ENCODE results near the gene LDLRAD4.

The LDLRAD4 gene

DNA sequence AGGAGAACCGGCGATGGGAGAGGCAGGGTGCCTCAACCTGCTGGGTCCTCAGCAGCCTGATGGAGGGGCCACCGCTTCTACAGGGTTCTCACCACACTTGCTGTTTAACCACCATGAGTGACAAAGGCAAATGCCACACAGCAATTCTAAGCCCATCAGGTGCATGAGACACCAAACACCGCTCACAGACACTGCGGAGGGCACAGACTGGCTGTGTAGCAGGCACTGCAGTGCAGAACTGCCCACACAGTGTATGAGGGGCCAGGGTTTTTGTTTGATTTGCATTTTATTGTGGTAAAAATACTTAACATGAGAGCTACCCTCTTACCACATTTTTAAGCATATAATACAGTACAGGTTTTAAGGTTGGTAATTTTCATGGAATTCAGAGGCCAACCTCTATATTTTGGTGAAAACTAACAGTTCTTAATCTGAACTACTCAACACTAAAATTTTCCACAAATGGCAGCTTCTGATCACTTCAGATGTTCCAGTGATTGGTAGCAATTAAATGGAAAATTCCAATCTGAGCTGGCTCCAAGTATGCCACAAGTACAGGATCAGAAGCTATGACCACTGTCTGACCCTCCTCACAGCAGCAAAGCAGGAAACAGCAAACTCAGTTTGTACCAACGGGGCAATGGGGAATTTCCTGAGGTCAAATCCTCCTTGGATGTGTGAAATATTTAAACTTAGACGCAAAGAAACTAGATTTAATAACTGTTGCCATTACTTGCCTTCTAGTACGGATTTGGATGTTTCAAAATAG is 440.1 kb downstream of the LDLRAD4 start (continued):
- no peak for TF ChIP-seq ZFP30 (CRISPR knock-in tag; IDR thresholded peaks at IDR 0.05)
- TF ChIP-seq GLIS3 (CRISPR knock-in tag; IDR thresholded peaks at IDR 0.05), result no peak
- TF ChIP-seq ZNF565 (CRISPR knock-in tag; conservative IDR thresholded peaks at IDR 0.05; ENCODE audit: low read depth), result no peak
- TF ChIP-seq ZC3H10 (CRISPR knock-in tag; IDR thresholded peaks at IDR 0.05), result no peak
- TF ChIP-seq OSR1 (CRISPR knock-in tag; IDR thresholded peaks at IDR 0.05), result no peak
- TF ChIP-seq, protein P1, sequence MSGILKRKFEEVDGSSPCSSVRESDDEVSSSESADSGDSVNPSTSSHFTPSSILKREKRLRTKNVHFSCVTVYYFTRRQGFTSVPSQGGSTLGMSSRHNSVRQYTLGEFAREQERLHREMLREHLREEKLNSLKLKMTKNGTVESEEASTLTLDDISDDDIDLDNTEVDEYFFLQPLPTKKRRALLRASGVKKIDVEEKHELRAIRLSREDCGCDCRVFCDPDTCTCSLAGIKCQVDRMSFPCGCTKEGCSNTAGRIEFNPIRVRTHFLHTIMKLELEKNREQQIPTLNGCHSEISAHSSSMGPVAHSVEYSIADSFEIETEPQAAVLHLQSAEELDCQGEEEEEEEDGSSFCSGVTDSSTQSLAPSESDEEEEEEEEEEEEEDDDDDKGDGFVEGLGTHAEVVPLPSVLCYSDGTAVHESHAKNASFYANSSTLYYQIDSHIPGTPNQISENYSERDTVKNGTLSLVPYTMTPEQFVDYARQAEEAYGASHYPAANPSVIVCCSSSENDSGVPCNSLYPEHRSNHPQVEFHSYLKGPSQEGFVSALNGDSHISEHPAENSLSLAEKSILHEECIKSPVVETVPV (CRISPR knock-in tag; IDR thresholded peaks at IDR 0.05), result no peak

DNA sequence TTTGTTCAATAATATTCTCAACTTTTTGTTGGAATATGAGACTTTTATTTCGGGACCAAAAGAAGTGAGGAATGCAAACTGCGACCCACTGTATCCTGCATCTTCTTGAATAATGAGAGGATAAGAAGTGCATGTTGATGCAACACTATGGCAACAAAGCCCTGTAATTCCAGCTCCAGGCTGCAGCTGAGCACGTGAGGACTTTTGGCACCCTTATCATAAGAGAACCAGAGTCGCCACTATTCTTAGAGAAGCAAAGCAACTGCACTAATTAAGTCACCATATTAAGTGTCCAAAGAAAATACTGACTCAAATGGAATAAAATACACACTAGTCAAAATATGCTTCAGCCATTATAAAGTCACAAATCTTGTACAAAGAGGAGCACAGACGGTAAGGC is 441.9 kb downstream of the LDLRAD4 start:
- ATAC-seq, result no peak
- TF ChIP-seq, protein P2, sequence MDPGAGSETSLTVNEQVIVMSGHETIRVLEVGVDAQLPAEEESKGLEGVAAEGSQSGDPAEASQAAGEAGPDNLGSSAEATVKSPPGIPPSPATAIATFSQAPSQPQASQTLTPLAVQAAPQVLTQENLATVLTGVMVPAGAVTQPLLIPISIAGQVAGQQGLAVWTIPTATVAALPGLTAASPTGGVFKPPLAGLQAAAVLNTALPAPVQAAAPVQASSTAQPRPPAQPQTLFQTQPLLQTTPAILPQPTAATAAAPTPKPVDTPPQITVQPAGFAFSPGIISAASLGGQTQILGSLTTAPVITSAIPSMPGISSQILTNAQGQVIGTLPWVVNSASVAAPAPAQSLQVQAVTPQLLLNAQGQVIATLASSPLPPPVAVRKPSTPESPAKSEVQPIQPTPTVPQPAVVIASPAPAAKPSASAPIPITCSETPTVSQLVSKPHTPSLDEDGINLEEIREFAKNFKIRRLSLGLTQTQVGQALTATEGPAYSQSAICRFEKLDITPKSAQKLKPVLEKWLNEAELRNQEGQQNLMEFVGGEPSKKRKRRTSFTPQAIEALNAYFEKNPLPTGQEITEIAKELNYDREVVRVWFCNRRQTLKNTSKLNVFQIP (CRISPR knock-in tag; IDR thresholded peaks at IDR 0.05; ENCODE audit: borderline replicate concordance, low read depth), result no peak
- no peak for TF ChIP-seq OSR1 (CRISPR knock-in tag; IDR thresholded peaks at IDR 0.05)
- TF ChIP-seq, protein P3, sequence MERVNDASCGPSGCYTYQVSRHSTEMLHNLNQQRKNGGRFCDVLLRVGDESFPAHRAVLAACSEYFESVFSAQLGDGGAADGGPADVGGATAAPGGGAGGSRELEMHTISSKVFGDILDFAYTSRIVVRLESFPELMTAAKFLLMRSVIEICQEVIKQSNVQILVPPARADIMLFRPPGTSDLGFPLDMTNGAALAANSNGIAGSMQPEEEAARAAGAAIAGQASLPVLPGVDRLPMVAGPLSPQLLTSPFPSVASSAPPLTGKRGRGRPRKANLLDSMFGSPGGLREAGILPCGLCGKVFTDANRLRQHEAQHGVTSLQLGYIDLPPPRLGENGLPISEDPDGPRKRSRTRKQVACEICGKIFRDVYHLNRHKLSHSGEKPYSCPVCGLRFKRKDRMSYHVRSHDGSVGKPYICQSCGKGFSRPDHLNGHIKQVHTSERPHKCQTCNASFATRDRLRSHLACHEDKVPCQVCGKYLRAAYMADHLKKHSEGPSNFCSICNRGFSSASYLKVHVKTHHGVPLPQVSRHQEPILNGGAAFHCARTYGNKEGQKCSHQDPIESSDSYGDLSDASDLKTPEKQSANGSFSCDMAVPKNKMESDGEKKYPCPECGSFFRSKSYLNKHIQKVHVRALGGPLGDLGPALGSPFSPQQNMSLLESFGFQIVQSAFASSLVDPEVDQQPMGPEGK (CRISPR knock-in tag; IDR thresholded peaks at IDR 0.05; ENCODE audit: borderline replicate concordance), result no peak
- TF ChIP-seq ZNF70 (CRISPR knock-in tag; IDR thresholded peaks at IDR 0.05), result no peak
- TF ChIP-seq CSDC2 (CRISPR knock-in tag; IDR thresholded peaks at IDR 0.05), result no peak
- TF ChIP-seq, protein P4, sequence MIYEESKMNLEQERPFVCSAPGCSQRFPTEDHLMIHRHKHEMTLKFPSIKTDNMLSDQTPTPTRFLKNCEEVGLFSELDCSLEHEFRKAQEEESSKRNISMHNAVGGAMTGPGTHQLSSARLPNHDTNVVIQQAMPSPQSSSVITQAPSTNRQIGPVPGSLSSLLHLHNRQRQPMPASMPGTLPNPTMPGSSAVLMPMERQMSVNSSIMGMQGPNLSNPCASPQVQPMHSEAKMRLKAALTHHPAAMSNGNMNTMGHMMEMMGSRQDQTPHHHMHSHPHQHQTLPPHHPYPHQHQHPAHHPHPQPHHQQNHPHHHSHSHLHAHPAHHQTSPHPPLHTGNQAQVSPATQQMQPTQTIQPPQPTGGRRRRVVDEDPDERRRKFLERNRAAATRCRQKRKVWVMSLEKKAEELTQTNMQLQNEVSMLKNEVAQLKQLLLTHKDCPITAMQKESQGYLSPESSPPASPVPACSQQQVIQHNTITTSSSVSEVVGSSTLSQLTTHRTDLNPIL (CRISPR knock-in tag; IDR thresholded peaks at IDR 0.05; ENCODE audit: low read depth), result no peak
- no peak for TF ChIP-seq ZFP30 (CRISPR knock-in tag; IDR thresholded peaks at IDR 0.05)
- TF ChIP-seq ISL1 (CRISPR knock-in tag; IDR thresholded peaks at IDR 0.05), result no peak
- TF ChIP-seq ZFP3 (CRISPR knock-in tag; IDR thresholded peaks at IDR 0.05), result no peak
- no peak for TF ChIP-seq ZNF8 (CRISPR knock-in tag; IDR thresholded peaks at IDR 0.05)
- TF ChIP-seq, protein P5, sequence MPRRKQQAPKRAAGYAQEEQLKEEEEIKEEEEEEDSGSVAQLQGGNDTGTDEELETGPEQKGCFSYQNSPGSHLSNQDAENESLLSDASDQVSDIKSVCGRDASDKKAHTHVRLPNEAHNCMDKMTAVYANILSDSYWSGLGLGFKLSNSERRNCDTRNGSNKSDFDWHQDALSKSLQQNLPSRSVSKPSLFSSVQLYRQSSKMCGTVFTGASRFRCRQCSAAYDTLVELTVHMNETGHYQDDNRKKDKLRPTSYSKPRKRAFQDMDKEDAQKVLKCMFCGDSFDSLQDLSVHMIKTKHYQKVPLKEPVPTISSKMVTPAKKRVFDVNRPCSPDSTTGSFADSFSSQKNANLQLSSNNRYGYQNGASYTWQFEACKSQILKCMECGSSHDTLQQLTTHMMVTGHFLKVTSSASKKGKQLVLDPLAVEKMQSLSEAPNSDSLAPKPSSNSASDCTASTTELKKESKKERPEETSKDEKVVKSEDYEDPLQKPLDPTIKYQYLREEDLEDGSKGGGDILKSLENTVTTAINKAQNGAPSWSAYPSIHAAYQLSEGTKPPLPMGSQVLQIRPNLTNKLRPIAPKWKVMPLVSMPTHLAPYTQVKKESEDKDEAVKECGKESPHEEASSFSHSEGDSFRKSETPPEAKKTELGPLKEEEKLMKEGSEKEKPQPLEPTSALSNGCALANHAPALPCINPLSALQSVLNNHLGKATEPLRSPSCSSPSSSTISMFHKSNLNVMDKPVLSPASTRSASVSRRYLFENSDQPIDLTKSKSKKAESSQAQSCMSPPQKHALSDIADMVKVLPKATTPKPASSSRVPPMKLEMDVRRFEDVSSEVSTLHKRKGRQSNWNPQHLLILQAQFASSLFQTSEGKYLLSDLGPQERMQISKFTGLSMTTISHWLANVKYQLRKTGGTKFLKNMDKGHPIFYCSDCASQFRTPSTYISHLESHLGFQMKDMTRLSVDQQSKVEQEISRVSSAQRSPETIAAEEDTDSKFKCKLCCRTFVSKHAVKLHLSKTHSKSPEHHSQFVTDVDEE (CRISPR knock-in tag; IDR thresholded peaks at IDR 0.05), result no peak
- TF ChIP-seq, protein P1 (CRISPR knock-in tag; IDR thresholded peaks at IDR 0.05), result no peak
- TF ChIP-seq RARB (CRISPR knock-in tag; IDR thresholded peaks at IDR 0.05), result no peak
- TF ChIP-seq ZNF565 (CRISPR knock-in tag; conservative IDR thresholded peaks at IDR 0.05; ENCODE audit: low read depth), result no peak
- TF ChIP-seq TCF4 (CRISPR knock-in tag; IDR thresholded peaks at IDR 0.05; ENCODE audit: borderline replicate concordance), result no peak
- no peak for TF ChIP-seq BACH2 (CRISPR knock-in tag; IDR thresholded peaks at IDR 0.05; ENCODE audit: borderline replicate concordance)
- no peak for TF ChIP-seq GLIS3 (CRISPR knock-in tag; IDR thresholded peaks at IDR 0.05)
- no peak for TF ChIP-seq ESRRG (CRISPR knock-in tag; IDR thresholded peaks at IDR 0.05)
- TF ChIP-seq TOX (CRISPR knock-in tag; IDR thresholded peaks at IDR 0.05; ENCODE audit: borderline replicate concordance), result no peak

Measured in SK-N-SH treated with all-trans-retinoic acid at 6 μM for 48 hours (cell line).